Stimulated activated CD8-positive, alpha-beta memory T cell treated with anti-CD3 and anti-CD28 coated beads, Interleukin-4, amount 100 ng/mL, for 4 hours (primary cell): ENCODE results near the gene DIS3L2.
"Not testable (repeated sequence)": the region's sequence is repeated elsewhere in the genome, so short reads cannot be mapped to it uniquely, and the experiment has no call there.

Experiments used
- DNase-seq, 2 donors: peaks; one replicate each; pipeline ENCODE4 v3.0.0-alpha.2; 2020; ENCODE audit warnings: low read depth in 2 of 2, low spot score in 1 of 2

The DIS3L2 gene

GRCh38 chr2:232330068-232330999 lies 368.8 kb downstream of the DIS3L2 start:
- DNase-seq, result no peak

GRCh38 chr2:232331061-232331460 lies 369.5 kb downstream of the DIS3L2 start:
- not testable (repeated sequence) for DNase-seq

DNA sequence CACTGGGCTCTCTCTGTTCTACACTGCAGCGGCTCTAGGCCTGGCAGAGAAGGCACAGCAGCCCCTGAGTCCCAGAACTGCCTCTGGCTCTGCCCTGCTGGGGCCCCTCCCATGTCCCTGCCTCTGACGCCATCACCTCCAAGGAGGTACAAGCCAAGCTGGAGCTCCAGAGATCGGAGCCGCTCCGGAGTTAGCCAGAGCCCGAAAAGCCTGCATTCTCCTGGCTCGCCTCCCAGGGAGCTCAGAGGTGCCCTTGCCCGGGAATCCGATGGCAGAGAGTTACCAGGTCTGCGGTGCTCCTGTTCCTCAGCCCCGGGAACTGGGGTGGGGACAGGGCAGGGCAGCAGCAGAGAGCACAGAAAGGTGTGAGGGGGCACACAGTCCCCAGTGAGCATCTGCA lies 370.1 kb downstream of the DIS3L2 start:
- not testable (repeated sequence) for DNase-seq

GRCh38 chr2:232332244-232332939 lies 370.9 kb downstream of the DIS3L2 start:
- not testable (repeated sequence) for DNase-seq

DNA sequence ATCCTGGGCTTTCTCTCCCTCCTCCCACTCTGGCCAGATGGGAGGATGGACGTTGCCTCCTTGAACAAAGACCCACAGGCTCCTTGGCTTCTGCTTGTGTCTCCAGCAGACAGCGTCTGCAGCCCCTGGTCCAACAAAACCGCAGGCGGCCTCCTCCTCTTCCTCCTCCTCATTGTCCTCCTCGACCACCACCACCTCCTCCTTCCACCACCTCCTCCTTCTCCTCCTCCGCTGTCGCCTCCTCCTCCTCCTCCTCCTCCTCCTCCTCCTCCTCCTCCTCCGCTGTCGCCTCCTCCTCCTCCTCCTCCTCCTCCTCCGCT lies 371.4 kb downstream of the DIS3L2 start:
- DNase-seq, result no peak

DNA sequence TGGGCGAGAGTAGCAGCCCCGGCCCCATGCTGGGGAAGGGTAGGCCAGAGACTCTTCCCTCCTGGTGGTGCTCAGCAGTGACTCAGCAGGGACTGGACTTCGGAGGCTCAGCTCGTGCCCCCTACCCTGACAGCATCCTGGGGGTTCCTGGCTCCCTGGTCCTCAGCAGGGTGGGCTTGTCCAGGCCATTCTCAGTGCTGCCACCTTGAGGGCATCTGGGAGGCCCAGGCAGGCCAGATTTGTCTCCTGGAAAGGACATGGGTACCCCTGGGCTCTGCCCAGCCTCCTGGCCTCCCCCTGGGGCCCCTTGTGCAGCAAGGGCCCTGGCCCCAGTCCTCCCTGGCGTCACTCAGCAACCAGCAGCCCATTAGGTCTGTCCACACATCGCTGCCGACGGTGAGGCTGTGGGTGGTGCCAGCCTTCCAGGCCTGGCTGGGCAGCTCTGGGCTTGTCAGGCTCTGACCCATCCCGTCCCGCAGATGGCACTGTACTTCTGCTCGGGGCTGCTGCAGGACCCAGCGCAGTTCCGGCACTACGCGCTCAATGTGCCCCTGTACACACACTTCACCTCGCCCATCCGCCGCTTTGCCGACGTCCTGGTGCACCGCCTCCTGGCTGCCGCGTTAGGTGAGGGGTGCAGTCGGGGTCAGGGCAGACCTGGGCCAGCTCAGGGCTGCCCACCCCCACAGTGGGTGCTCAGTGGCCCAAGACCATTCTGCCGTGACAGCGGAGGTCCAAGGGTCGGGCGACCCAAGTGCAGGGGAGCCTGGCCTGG lies 372.0 kb downstream of the DIS3L2 start:
- DNase-seq, result no peak

- DNase-seq, result not testable (repeated sequence)
Measured at GRCh38 chr2:232334136-232334884, 372.8 kb downstream of the DIS3L2 start.

DNA sequence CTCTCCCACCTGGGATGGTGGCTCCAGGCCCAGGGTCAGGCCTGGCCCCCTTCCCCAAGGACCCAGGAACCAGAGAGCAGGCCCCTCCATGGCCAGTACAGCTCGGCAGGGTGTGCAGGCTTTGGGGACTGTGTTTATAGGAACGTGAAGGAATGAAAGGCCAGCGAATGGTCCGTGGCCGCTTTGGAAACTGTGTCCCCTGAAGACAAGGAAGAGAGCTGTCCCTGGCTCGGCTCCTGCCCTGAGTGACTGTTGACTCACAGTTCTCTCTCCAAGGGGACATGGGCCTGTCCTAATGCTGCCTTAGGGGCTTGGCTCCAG lies 373.3 kb downstream of the DIS3L2 start:
- not testable (repeated sequence) for DNase-seq

- not testable (repeated sequence) for DNase-seq
Measured at GRCh38 chr2:232335206-232335858, 373.8 kb downstream of the DIS3L2 start.

GRCh38 chr2:232335859-232336215 lies 374.3 kb downstream of the DIS3L2 start:
- DNase-seq, result no peak

DNA sequence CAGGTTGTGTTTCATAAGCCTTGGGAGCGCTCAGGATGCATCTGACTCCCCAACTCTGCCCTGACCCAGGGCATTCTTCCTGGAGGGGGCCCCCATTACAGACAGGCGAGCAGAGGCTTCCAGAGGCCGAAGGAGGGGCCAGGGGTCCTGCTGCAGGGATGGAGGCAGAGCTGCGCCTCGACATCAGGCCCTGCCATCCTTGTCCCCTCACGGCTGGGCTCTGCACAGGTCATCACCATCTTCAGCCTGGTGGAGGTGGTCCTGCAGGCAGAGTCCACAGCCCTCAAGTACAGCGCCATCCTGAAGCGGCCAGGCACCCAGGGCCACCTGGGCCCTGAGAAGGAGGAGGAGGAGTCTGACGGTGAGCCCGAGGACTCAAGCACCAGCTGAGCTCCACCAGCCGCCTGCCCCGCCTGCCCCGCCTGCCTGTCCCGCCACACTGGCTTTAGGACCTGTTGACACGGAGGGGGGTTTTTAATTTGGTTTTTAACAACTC lies 374.8 kb downstream of the DIS3L2 start:
- DNase-seq, result no peak

DNA sequence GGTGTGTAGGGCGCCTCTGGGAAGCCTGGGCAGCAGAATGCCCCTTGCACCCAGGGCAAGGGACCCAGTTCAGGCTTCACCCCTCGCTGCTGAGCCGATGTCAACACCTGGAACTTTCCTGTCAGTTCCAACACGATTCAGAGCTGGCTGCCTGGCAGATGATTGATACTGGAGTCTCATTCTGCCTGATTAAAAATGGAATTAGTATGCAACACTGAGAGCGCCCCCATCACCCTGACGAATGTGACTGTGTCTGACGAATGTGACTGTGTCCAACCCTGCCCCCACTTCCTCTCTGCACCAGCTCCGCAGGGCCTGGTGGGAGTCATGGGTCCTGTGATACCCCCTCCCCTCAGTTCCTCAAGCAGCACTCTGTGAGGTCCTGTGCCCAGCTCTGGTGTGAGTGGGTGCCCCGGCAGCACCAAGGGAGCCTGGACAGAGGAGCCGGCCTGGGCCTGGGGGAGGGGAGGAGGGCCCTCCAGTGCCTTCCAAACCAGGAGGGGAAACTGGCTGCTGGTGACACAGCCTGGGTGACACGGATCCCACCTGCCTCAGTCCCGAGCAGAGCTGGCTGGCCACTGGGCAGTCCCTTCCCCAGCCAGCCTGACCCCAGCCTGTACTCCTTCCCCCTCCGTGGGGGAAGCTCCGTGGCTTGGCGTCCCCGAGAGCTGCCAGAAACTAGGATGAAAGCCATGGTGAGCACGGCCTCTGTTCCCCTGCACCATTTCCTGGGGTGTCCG lies 375.6 kb downstream of the DIS3L2 start:
- DNase-seq, result no peak

DNA sequence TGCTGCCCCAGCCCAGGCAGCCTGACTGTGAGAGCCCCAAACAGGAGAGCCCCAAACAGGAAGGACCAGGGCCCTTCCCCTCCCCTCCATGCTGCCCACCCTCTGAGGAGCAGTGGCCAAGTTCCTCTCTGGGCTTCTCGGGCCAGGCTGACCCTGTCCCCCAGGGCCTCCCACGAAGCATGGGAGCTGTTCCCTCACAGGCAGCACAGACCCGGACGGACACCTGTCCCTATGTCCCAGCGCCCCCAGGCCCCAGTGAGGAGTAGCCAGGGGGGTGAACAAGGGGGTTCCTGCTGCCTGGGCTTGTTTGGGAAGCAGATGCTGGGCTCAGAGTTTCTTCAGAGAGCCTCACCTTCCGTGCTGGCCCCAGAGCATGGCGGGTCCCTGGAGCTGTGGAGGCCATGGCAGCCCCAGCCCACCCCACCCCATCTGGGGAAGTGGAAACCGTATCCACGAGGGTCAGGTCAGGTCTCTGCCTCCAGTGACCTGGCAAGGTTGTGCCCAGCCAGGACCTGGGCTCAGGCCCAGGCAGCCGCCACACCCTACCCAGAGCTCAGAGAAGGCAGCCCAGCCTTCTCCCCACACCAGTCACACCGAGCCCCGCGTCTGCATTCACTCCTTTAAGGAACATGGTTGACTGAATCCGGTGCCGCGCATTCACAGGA lies 376.7 kb downstream of the DIS3L2 start:
- DNase-seq, result not testable (repeated sequence)

- no peak for DNase-seq
Measured at GRCh38 chr2:232338759-232339106, 377.2 kb downstream of the DIS3L2 start.

GRCh38 chr2:232339121-232340081 lies 377.9 kb downstream of the DIS3L2 start:
- no peak for DNase-seq

GRCh38 chr2:232340171-232340935 lies 378.8 kb downstream of the DIS3L2 start:
- no peak for DNase-seq

GRCh38 chr2:232341061-232341738 lies 379.7 kb downstream of the DIS3L2 start:
- DNase-seq, result no peak
